Right lobe of liver (tissue), 6 donors: ENCODE data around the gene CTIF. TPM values are rescaled to one million over a fixed set of nuclear protein-coding genes. Genes with fewer than 3 reads are reported as not detected.
A peak's percentile ranks its signal among the peaks of the same experiment; 100 is the strongest.

ENCODE experiments used
- ATAC-seq, 4 donors: fragments of 200-7000 bp; cut with Tn5 transposase; one replicate each; pipeline ENCODE4 v1.9.1; 2020; ENCODE audit warnings: mild to moderate bottlenecking in 4 of 4, moderate library complexity in 4 of 4
- DNase-seq, 3 donors: peaks; one replicate each; pipeline ENCODE4 v3.0.0-alpha.2; 2020
- H3K27ac ChIP-seq, 3 donors: fragments of 200-600 bp; one replicate each; pipeline ENCODE4 v1.8.0; 2022
- H3K27me3 ChIP-seq, 2 donors: fragments of 200-600 bp; one replicate each; pipeline ENCODE4 v1.8.0; 2022
- H3K36me3 ChIP-seq, 4 donors: fragments of 200-600 bp; sonication (generic) in 1 of 4; one replicate each; pipeline versions ENCODE4 v1.5.1 to v1.8.0; 2017 to 2022; ENCODE audit warnings: control low read depth in 1 of 4
- H3K4me1 ChIP-seq, 4 donors: fragments of 200-600 bp; sonication (generic) in 1 of 4; one replicate each; pipeline versions ENCODE4 v1.5.1 to v1.8.0; 2017 to 2022; ENCODE audit warnings: control low read depth in 1 of 4
- H3K4me3 ChIP-seq, 3 donors: fragments of 200-600 bp; one replicate each; pipeline ENCODE4 v1.8.0; 2022
- H3K9me3 ChIP-seq, 4 donors: fragments of 200-600 bp; sonication (generic) in 1 of 4; one replicate each; pipeline versions ENCODE4 v1.5.1 to v1.8.0; 2017 to 2022; ENCODE audit warnings: control low read depth in 1 of 4
- CTCF ChIP-seq, 4 donors: fragments of 200-600 bp in 3 of 4; fragments of 450-650 bp in 1 of 4; IDR thresholded peaks; one replicate each; pipeline versions ENCODE4 v1.5.1 to v1.8.0; 2016 to 2022; ENCODE audit warnings: antibody characterized with exemption in 4 of 4, mild to moderate bottlenecking in 2 of 4
- POLR2A ChIP-seq: fragments of 450-650 bp; IDR thresholded peaks from one replicate; pipeline ENCODE4 v1.6.1; 2017; ENCODE audit warnings: antibody characterized with exemption, mild to moderate bottlenecking
- WGBS: methylation state at CpG from one replicate; pipeline ENCODE4 v1.1.6; 2018; ENCODE audit warnings: low coverage, low lambda C conversion rate; ENCODE audit not compliant: insufficient coverage; ENCODE audit errors: missing lambda C conversion rate; 5-methylcytosine and 5-hydroxymethylcytosine counted together
- intact Hi-C, 2 donors: fragments of 100-400 bp; cut with DNase I; formaldehyde crosslinking; loops; one replicate each; pipeline versions ENCODE4 v1.11.2 to v1.14.1; 2022
- total RNA-seq, 6 experiments: library from RNA; depleted of rRNA in 2 of 6; stranded (reverse); fragments of >200 nt in 2 of 6; fragmentation: NEBNext Ultra II Directional in 3 of 6; extraction: Animal tissue kit (Norgen Biotek cat#: 25700) in 3 of 6; gene quantifications; one replicate each; pipeline versions ENCODE4 v1.1.0 to v1.2.4, GENCODE V29; 2016 to 2023
- donor health status: DM: no; HTN: yes; CAD: no.
- donor health status: DM: no; HTN: no; CAD: no.
- donor health status: DM: no; HTN: no; CAD: no.
- donor health status: DM: no; HTN: yes; CAD: no.
- donor health status: DM: no; HTN: yes; CAD: no.

The CTIF gene
- total RNA-seq, 6 experiments from 2014 or later = 29.0 to 60.6 (median 43.1) TPM

- Histone ChIP-seq H3K4me3 (no peak overlapping the region), H3K9me3 (no peaks in the 10 kb centered on the region), H3K27ac (no peak overlapping the region), H3K36me3 (no peaks in the 10 kb centered on the region), H3K4me1 (peaks cover 0 to 42% (median 16%) of the 10 kb centered on the region in 4 donors), H3K27me3 (no peaks in the 10 kb centered on the region)
- TF ChIP-seq CTCF (IDR thresholded peaks at IDR 0.05) = no peak
- TF ChIP-seq POLR2A = no peak
- no peak for ATAC-seq
- WGBS = 57% methylated on average over 4 of the region's 5 CpGs
- intact Hi-C loops = no loop called here
- DNase-seq = no peak
Measured at GRCh38 chr18:48583573-48583972, 44.7 kb downstream of the CTIF start.

GRCh38 chr18:48589797-48590519 is 51.1 kb downstream of the CTIF start:
- intact Hi-C loops = no loop called here
- ATAC-seq = peak; percentile 87 to 94 (median 92)

GRCh38 chr18:48590678-48591077 is 51.8 kb downstream of the CTIF start:
- Histone ChIP-seq H3K27ac (peak overlapping the region in 2 of 3 donors; percentile 37 to 70), H3K4me3 (no peak overlapping the region), H3K9me3 (no peaks in the 10 kb centered on the region), H3K4me1 (peaks cover 0 to 25% (median 13%) of the 10 kb centered on the region in 4 donors), H3K36me3 (no peaks in the 10 kb centered on the region), H3K27me3 (no peaks in the 10 kb centered on the region)
- no peak for TF ChIP-seq POLR2A
- TF ChIP-seq CTCF (IDR thresholded peaks at IDR 0.05) = no peak
- ATAC-seq (peak; percentile 2 to 68 (median 22)), DNase-seq (peak in 1 of 3 donors; percentile 53)
- intact Hi-C loops = no loop called here
- 40% methylated on average over 2 of the region's 5 CpGs for WGBS

More at GRCh38 chr18:48589797-48590519, 51.1 kb downstream of the CTIF start:
- Histone ChIP-seq H3K36me3 (no peaks in the 10 kb centered on the region), H3K4me3 (no peak overlapping the region), H3K4me1 (peaks cover 0 to 25% (median 13%) of the 10 kb centered on the region in 4 donors), H3K9me3 (no peaks in the 10 kb centered on the region), H3K27me3 (no peaks in the 10 kb centered on the region), H3K27ac (peak overlapping the region in 2 of 3 donors; percentile 37 to 70)
- 34% methylated on average over 9 of the region's 15 CpGs for WGBS
- peak; percentile 89 to 94 (median 94) for DNase-seq
- no peak for TF ChIP-seq CTCF (IDR thresholded peaks at IDR 0.05)
- no peak for TF ChIP-seq POLR2A

- no peak overlapping the region for H3K27ac ChIP-seq
- 96% methylated on average over 5 of the region's 17 CpGs for WGBS
- peaks cover 0 to 25% (median 13%) of the 10 kb centered on the region in 4 donors for H3K4me1 ChIP-seq
- DNase-seq (no peak), ATAC-seq (no peak)
- H3K36me3 ChIP-seq = no peaks in the 10 kb centered on the region
- no peak overlapping the region for H3K4me3 ChIP-seq
- H3K27me3 ChIP-seq = no peaks in the 10 kb centered on the region
- TF ChIP-seq POLR2A (no peak), CTCF (IDR thresholded peaks at IDR 0.05) (no peak)
- no peaks in the 10 kb centered on the region for H3K9me3 ChIP-seq
- intact Hi-C loops = no loop called here
Measured at GRCh38 chr18:48592540-48593171, 53.8 kb downstream of the CTIF start.
